ENCODE data around the gene UGT1A1.
"Not testable (repeated sequence)": the region's sequence is repeated elsewhere in the genome, so short reads cannot be mapped to it uniquely, and the experiment has no call there.

The UGT1A1 gene

DNA sequence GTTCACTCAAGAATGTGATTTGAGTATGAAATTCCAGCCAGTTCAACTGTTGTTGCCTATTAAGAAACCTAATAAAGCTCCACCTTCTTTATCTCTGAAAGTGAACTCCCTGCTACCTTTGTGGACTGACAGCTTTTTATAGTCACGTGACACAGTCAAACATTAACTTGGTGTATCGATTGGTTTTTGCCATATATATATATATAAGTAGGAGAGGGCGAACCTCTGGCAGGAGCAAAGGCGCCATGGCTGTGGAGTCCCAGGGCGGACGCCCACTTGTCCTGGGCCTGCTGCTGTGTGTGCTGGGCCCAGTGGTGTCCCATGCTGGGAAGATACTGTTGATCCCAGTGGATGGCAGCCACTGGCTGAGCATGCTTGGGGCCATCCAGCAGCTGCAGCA is at the start of gene UGT1A1:
UGT1A1 (plus strand) TSS at position 228 of the 400 bp plus-strand sequence; CDS start at position 246, 18 bp downstream.
- in situ Hi-C loops (cut with MboI; ENCODE audit: low sequenced_read_pairs) = no loop called here

GRCh38 chr2:233711312-233712008 is 48.6 kb upstream of the UGT1A1 start:
- in situ Hi-C loops (cut with MboI; ENCODE audit: low sequenced_read_pairs) = no loop called here

- in situ Hi-C loops (cut with MboI; ENCODE audit: low sequenced_read_pairs) = no loop called here
These were observed 47.3 kb upstream of the UGT1A1 start, which contains the start of gene UGT1A5 for GRCh38 chr2:233712611-233713261. UGT1A5 (plus strand) TSS chr2:233712907; CDS start chr2:233712992, 85 bp downstream.

- in situ Hi-C loops (cut with MboI; ENCODE audit: low sequenced_read_pairs) = no loop called here
These were observed 46.8 kb upstream of the UGT1A1 start for GRCh38 chr2:233713262-233713615.

DNA sequence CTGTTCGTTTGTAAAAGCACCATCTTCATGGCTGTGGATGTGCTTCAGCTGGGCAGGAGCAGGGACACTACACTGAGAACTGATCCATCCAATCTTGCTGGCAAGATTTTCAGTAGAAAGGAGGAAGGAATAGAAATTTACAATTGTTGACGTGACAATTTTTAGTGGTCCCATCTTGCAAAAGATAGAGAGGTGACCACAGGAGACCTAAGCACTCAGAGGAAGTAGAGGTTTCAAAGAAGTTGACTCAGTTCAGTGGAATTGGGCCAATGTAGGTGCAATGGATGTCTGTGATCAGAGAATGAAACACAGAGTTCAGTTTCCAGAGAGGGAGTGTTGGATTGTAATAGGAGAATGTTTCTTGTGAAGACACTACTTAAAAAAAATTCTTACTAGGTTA is 45.9 kb upstream of the UGT1A1 start:
- in situ Hi-C loops (cut with MboI; ENCODE audit: low sequenced_read_pairs) = no loop called here

DNA sequence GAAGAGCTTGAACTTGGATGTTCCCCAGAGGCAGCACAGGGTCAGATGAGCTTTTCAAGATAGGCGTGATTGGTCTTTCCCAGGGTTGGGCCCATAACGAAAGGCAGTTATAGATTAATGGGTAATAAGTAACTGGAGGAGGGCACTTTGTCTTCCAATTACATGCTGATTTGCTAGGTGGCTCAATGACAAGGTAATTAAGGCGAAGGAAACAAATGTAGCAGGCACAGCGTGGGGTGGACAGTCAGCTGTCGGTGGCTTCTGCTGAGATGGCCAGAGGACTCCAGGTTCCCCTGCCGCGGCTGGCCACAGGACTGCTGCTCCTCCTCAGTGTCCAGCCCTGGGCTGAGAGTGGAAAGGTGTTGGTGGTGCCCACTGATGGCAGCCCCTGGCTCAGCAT is 41.5 kb upstream of the UGT1A1 start, which contains the start of gene UGT1A4:
UGT1A4 (plus strand) TSS at position 185 of the 400 bp plus-strand sequence; CDS start at position 270, 85 bp downstream.
- in situ Hi-C loops (cut with MboI; ENCODE audit: low sequenced_read_pairs) = no loop called here

GRCh38 chr2:233728723-233729301 is 31.3 kb upstream of the UGT1A1 start, which contains the start of gene UGT1A3:
UGT1A3 (plus strand) TSS chr2:233729042; CDS start chr2:233729127, 85 bp downstream.
- in situ Hi-C loops (cut with MboI; ENCODE audit: low sequenced_read_pairs) = no loop called here

DNA sequence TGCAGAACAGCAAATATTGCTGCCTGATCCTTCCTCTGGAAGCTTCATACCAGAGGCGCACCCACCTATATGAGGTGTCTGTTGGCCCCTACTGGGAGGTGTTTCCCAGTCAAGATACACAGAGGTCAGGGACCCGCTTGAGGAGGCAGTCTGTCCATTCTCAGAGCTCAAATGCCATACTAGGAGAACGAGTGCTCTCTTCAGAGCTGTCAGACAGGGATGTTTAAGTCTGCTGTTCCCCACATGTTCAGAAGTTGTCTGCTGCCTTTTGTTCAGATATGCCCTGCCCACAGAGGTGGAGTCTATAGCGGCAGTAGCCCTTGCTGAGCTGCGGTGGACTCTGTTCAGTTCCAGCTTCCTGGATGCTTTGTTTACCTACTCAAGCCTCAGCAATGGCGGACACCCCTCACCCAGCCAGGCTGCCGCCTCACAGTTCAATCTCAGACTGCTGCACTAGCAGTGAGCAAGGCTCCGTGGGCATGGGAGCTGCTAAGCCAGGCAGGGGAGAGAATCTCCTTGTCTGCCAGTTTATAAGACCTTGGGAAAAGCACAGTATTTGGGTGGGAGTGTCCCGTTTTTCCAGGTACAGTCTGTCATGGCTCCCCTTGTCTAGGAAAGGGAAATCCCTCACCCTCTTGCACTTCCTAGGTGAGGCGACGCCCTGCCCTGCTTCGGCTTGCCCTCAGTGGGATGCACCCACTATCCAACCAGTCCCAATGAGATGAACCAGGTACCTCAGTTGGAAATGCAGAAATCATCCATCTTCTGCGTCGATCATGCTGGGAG is 23.0 kb upstream of the UGT1A1 start:
- in situ Hi-C loops (cut with MboI; ENCODE audit: low sequenced_read_pairs) = not testable (repeated sequence)

DNA sequence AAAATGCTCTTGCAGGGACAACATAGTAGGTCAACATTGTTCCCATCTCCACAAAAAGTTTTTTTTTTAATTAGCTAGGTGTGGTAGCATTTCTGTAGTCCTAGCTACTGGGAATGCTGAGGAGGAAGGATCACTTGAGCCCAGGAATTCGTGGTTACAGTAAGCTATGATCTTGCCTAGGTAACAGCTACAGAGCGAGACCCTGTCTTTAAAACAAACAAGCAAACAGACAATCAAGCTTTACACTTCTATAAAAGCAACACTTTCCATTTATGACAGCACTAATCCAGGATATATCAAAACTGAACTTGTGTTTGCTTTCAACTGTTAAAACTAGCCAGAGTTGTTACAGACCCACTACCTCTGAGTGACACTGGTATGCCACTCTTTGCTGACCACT is 19.2 kb upstream of the UGT1A1 start:
- in situ Hi-C loops (cut with MboI; ENCODE audit: low sequenced_read_pairs) = no loop called here

- in situ Hi-C loops (cut with MboI; ENCODE audit: low sequenced_read_pairs) = no loop called here
These were observed 16.4 kb upstream of the UGT1A1 start for GRCh38 chr2:233743464-233744259.

DNA sequence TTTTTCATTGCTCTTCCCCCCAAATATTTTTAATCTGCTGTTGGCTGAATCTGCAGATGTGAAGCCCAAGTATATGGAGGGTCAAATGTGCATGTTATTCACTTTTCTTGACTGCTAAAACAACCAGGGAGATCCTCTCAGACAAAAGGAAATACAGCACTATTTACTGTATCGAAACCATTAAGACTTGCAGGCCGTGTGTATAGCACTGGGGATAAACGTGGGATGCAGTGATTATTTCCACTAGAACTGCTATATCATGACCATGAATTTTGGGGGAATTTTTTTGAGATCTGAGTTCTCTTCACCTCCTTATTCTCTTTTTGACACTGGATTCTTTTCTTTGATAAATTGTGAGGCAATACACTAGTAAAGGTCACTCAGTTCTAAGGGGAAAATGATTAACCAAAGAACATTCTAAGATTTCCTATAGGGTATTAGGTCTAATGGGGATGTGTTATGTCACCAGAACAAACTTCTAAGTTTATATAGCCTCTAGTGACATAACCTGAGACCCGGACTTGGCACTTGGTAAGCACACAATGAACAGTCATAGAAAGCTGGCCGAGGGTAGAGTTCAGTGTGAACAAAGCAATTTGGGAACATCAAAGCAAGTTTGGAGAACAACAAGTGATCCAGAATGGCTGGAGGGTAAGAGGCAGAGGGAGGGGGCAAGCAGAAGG is 14.9 kb upstream of the UGT1A1 start:
- in situ Hi-C loops (cut with MboI; ENCODE audit: low sequenced_read_pairs) = no loop called here

- in situ Hi-C loops (cut with MboI; ENCODE audit: low sequenced_read_pairs) = not testable (repeated sequence)
These were observed 14.2 kb upstream of the UGT1A1 start for GRCh38 chr2:233745838-233746237.

DNA sequence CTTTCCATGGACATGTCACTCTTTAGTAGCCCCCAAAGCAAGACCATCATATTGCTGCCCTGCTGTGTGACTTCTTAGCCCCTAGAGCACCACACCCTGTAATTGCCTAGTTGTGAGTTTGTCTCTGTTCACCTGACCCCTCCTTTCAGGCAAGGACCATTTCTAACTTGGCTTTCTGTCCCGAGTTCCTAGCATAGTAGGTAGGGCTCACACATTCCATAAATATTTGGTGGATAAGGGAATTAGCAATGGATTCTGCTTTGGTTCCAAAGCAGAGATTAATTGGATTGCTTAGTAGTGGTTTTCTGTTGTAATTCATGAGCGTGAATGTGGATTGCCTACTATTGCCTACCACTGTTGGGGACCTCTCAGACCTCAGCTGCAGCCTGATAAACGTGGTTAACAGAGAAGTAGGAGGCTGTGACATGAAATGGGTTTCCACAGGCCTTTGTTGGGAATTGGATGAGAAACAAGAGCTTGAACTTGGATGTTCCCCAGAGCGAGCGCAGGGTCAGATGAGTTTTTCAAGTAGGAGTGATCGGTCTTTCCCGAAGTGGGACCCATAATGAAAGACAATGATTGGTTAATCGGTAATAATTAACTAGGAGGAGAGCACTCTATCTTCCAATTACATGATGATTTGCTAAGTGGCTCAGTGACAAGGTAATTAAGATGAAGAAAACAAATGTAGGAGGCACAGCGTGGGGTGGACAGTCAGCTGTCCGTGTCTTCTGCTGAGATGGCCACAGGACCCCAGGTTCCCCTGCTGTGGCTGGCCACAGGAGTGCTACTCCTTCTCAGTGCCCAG is 13.4 kb upstream of the UGT1A1 start:
- in situ Hi-C loops (cut with MboI; ENCODE audit: low sequenced_read_pairs) = no loop called here

- in situ Hi-C loops (cut with MboI; ENCODE audit: low sequenced_read_pairs) = no loop called here
These were observed 12.9 kb upstream of the UGT1A1 start for GRCh38 chr2:233747283-233747544.

GRCh38 chr2:233750689-233751088 is 9.4 kb upstream of the UGT1A1 start:
- in situ Hi-C loops (cut with MboI; ENCODE audit: low sequenced_read_pairs) = not testable (repeated sequence)

DNA sequence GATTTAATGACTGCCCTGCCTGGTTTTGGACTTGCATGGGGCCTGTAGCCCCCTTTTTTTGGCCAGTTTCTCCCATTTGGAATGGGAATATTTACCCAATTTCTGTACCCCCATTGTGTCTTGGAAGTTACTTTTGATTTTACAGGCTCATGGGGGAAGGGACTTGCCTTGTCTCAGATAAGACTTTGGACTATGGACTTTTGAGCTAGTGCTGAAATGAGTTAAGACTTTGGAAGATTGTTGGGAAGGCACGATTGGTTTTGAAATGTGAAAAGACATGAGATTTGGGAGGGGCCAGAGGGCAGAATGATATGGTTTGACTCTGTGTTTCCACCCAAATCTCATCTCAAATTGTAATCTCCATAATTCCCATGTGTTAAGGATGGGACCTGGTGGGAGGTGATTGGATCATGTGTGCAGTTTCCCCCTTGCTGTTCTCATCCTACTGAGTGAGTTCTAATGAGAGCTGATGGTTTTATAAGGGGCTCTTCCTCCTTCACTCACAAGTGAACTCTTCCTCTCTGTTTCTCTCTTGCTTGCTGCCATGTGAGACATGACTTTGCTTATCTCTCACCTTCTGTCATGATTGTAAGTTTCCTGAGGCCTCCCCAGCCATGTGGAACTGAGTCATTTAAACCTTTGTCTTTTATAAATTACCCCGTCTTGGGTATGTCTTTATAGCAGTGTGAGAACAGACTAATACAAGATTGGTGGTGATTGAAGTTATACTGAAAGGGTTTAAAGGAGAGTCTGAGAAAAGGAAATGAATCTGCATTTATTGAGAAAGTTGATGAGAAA is 8.7 kb upstream of the UGT1A1 start:
- in situ Hi-C loops (cut with MboI; ENCODE audit: low sequenced_read_pairs) = not testable (repeated sequence)

DNA sequence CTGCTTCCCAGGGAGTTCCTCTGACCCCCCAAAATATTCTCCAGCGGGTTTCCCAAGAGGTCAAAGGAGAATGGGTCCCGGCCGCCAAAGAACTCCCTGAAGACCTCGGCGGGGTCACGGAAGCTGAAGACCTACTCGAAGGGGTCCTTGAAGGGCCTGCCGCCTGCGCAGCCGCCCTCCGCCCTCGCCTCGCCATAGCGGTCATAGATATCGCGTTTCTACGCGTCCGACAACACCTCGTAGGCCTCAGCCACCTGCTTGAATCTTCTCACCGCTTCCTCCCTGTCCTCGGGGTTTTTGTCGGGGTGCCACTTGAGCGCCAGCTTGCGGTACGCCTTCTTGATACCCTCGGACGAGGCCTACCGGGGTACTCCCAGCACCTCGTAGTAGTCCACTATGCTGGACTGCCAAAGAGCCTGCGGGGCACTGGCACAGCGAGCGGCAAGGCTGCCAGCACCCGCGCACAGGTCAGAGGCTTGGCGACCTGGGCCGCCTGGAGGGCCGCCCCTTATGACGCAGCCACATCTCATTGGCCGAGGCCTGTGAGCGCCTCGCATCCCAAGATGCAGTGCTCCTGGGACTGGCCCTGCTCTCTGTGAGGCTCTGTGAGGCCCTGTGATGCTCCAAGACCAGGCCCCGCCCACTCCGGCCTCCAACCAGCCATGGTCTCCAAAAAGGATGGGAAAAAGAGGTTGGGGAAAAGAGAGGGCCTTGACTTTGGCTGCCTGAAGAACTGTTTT is 5.0 kb upstream of the UGT1A1 start:
- in situ Hi-C loops (cut with MboI; ENCODE audit: low sequenced_read_pairs) = no loop called here
